KMS-11 (cell line): Measurements from ENCODE around the gene FSIP1.

Experiments
- H2AFZ ChIP-seq: fragments of 200-600 bp; sonication (generic); 2 replicates; pipeline ENCODE4 v1.6.1; 2016; ENCODE audit warnings: antibody characterized with exemption, mixed run types, low read depth
- H3K27ac ChIP-seq: fragments of 200-600 bp; sonication (generic); 2 replicates; pipeline ENCODE4 v1.6.1; 2016; ENCODE audit warnings: mild to moderate bottlenecking, mixed run types
- H3K27me3 ChIP-seq: fragments of 200-600 bp; sonication (generic); 2 replicates; pipeline ENCODE4 v1.6.1; 2017; ENCODE audit warnings: mild to moderate bottlenecking, low read depth, mixed run types, moderate library complexity; ENCODE audit not compliant: insufficient read depth
- H3K36me3 ChIP-seq: fragments of 200-600 bp; sonication (generic); 2 replicates; pipeline ENCODE4 v1.6.1; 2017; ENCODE audit warnings: mild to moderate bottlenecking, mixed run types; ENCODE audit not compliant: insufficient read depth
- H3K4me1 ChIP-seq: fragments of 200-600 bp; sonication (generic); 2 replicates; pipeline ENCODE4 v1.6.1; 2016; ENCODE audit warnings: mild to moderate bottlenecking, low read depth, mixed run types; ENCODE audit not compliant: poor library complexity, severe bottlenecking
- H3K4me2 ChIP-seq: fragments of 200-600 bp; sonication (generic); 2 replicates; pipeline ENCODE4 v1.7.0; 2016; ENCODE audit warnings: mild to moderate bottlenecking, mixed run types
- H3K4me3 ChIP-seq: fragments of 200-600 bp; sonication (generic); IDR thresholded peaks from 2 replicates; pipeline ENCODE4 v1.6.1; 2017; ENCODE audit warnings: low read depth, low read length, mixed read lengths; ENCODE audit not compliant: insufficient read depth
- H3K79me2 ChIP-seq: fragments of 200-600 bp; sonication (generic); 2 replicates; pipeline ENCODE4 v1.6.1; 2016; ENCODE audit warnings: low read depth, mixed run types; ENCODE audit not compliant: insufficient read depth
- H3K9ac ChIP-seq: fragments of 200-600 bp; sonication (generic); 2 replicates; pipeline ENCODE4 v1.6.1; 2016; ENCODE audit warnings: mild to moderate bottlenecking, mixed run types
- H4K20me1 ChIP-seq: fragments of 200-600 bp; sonication (generic); 2 replicates; pipeline ENCODE4 v1.6.1; 2016; ENCODE audit warnings: mild to moderate bottlenecking, mixed run types; ENCODE audit not compliant: insufficient read depth
- TF ChIP-seq, protein P1 (sequence below): fragments of 200-600 bp; sonication (generic); conservative IDR thresholded peaks from 2 replicates; pipeline ENCODE4 v1.6.1; 2017; ENCODE audit warnings: low read depth, mild to moderate bottlenecking, antibody characterized with exemption, low read length, moderate library complexity, mixed read lengths

FSIP1 gene

GRCh38 chr15:39573844-39574243 is 208.8 kb downstream of the FSIP1 start:
- TF ChIP-seq, protein P1, sequence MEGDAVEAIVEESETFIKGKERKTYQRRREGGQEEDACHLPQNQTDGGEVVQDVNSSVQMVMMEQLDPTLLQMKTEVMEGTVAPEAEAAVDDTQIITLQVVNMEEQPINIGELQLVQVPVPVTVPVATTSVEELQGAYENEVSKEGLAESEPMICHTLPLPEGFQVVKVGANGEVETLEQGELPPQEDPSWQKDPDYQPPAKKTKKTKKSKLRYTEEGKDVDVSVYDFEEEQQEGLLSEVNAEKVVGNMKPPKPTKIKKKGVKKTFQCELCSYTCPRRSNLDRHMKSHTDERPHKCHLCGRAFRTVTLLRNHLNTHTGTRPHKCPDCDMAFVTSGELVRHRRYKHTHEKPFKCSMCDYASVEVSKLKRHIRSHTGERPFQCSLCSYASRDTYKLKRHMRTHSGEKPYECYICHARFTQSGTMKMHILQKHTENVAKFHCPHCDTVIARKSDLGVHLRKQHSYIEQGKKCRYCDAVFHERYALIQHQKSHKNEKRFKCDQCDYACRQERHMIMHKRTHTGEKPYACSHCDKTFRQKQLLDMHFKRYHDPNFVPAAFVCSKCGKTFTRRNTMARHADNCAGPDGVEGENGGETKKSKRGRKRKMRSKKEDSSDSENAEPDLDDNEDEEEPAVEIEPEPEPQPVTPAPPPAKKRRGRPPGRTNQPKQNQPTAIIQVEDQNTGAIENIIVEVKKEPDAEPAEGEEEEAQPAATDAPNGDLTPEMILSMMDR, result no peak
- H3K4me1 ChIP-seq, result no peaks in the 10 kb centered on the region
- H3K27me3 ChIP-seq, result no peaks in the 10 kb centered on the region
- no peak overlapping the region for H3K4me3 ChIP-seq
- no peak overlapping the region for H3K27ac ChIP-seq
- H3K9ac ChIP-seq, result no peak overlapping the region
- no peak overlapping the region for H2AFZ ChIP-seq
- no peaks in the 10 kb centered on the region for H3K79me2 ChIP-seq
- H4K20me1 ChIP-seq, result no peaks in the 10 kb centered on the region
- H3K36me3 ChIP-seq, result no peaks in the 10 kb centered on the region
- no peak overlapping the region for H3K4me2 ChIP-seq

GRCh38 chr15:39573287-39573686 is 209.4 kb downstream of the FSIP1 start:
- H3K27me3 ChIP-seq, result no peaks in the 10 kb centered on the region
- no peaks in the 10 kb centered on the region for H3K79me2 ChIP-seq
- TF ChIP-seq, protein P1, result no peak
- H3K4me1 ChIP-seq, result no peaks in the 10 kb centered on the region
- H3K9ac ChIP-seq, result no peak overlapping the region
- no peak overlapping the region for H3K27ac ChIP-seq
- no peaks in the 10 kb centered on the region for H3K36me3 ChIP-seq
- no peaks in the 10 kb centered on the region for H4K20me1 ChIP-seq
- H3K4me2 ChIP-seq, result no peak overlapping the region
- no peak overlapping the region for H2AFZ ChIP-seq
- no peak overlapping the region for H3K4me3 ChIP-seq

GRCh38 chr15:39565851-39566250 is 216.8 kb downstream of the FSIP1 start:
- no peak overlapping the region for H3K4me2 ChIP-seq
- no peak overlapping the region for H2AFZ ChIP-seq
- no peak overlapping the region for H3K27ac ChIP-seq
- H3K4me1 ChIP-seq, result no peaks in the 10 kb centered on the region
- no peaks in the 10 kb centered on the region for H3K27me3 ChIP-seq
- H3K9ac ChIP-seq, result no peak overlapping the region
- TF ChIP-seq, protein P1, result no peak
- no peaks in the 10 kb centered on the region for H3K79me2 ChIP-seq
- no peak overlapping the region for H3K4me3 ChIP-seq
- no peaks in the 10 kb centered on the region for H3K36me3 ChIP-seq
- no peaks in the 10 kb centered on the region for H4K20me1 ChIP-seq

DNA sequence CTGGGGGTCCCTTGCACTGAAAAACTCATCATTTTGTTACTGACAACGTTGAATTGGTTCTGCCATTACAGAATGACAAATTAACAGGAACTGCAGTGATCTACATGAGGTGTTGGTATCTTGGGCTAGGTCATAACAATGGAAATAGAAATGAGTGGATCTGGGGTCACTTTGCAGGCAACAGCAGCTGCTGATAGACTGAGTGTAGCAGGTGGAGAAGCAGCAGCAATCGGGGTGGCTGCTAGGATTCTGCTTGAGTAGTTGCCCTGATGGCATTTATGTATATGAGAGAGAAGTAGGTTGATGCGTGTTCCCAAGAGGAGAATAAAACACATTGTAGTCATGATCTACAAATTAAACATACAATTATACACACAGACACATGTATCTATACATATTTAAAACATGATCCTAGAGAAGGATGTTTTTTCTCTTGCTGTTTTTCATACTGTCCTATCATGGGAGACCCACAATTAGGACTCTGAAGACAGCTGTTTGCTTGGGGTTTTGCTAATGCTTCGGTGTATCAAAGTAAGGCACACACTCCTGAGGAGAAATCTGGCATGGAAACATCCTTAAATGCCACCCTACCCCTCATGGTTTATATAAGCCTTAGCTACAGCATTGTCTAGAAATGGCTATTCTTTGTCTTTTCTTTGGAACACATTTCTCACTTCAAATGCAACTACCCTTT is 217.5 kb downstream of the FSIP1 start:
- no peaks in the 10 kb centered on the region for H4K20me1 ChIP-seq
- no peak overlapping the region for H3K9ac ChIP-seq
- H3K4me1 ChIP-seq, result no peaks in the 10 kb centered on the region
- no peaks in the 10 kb centered on the region for H3K27me3 ChIP-seq
- H3K36me3 ChIP-seq, result no peaks in the 10 kb centered on the region
- H3K4me2 ChIP-seq, result no peak overlapping the region
- no peak overlapping the region for H2AFZ ChIP-seq
- TF ChIP-seq, protein P1, result no peak
- H3K79me2 ChIP-seq, result no peaks in the 10 kb centered on the region
- H3K4me3 ChIP-seq, result no peak overlapping the region
- no peak overlapping the region for H3K27ac ChIP-seq
